Breast epithelium (tissue), 4 donors: ENCODE results near the gene RPL10. TPM values are rescaled to one million over a fixed set of nuclear protein-coding genes. Genes with fewer than 3 reads are reported as not detected.
"Not testable (repeated sequence)": the region's sequence is repeated elsewhere in the genome, so short reads cannot be mapped to it uniquely, and the experiment has no call there.

ENCODE experiments used
- DNase-seq, 2 donors: peaks; one replicate each; pipeline ENCODE4 v3.0.0-alpha.2; 2019; ENCODE audit warnings: low spot score in 2 of 2
- H3K27ac ChIP-seq, 2 donors: fragments of 200-600 bp; sonication (generic) in 1 of 2; one replicate each; pipeline ENCODE4 v1.5.1; 2016 to 2019; ENCODE audit warnings: mild to moderate bottlenecking in 1 of 2
- H3K27me3 ChIP-seq, 2 donors: fragments of 200-600 bp; sonication (generic) in 1 of 2; one replicate each; pipeline versions ENCODE4 v1.5.1 to v1.6.0; 2017 to 2019; ENCODE audit warnings: control low read depth in 1 of 2, mild to moderate bottlenecking in 1 of 2
- H3K36me3 ChIP-seq: fragments of 200-600 bp; one replicate; pipeline ENCODE4 v1.5.1; 2019
- H3K4me1 ChIP-seq, 2 donors: fragments of 200-600 bp; sonication (generic); one replicate each; pipeline ENCODE4 v1.5.1; 2016 to 2019; ENCODE audit warnings: control low read depth in 1 of 2
- H3K4me3 ChIP-seq, 3 donors: fragments of 200-600 bp; sonication (generic); 1 replicate in 2 of 3; 2 replicates in 1 of 3; pipeline ENCODE4 v1.5.1; 2016 to 2019; ENCODE audit warnings: mild to moderate bottlenecking in 3 of 3, moderate library complexity in 2 of 3
- H3K9me3 ChIP-seq, 2 donors: fragments of 200-600 bp; sonication (generic) in 1 of 2; one replicate each; pipeline ENCODE4 v1.5.1; 2016 to 2019; ENCODE audit warnings: control low read depth in 1 of 2
- POLR2A ChIP-seq: fragments of 450-650 bp; IDR thresholded peaks from one replicate; pipeline ENCODE4 v1.6.1; 2016; ENCODE audit warnings: antibody characterized with exemption, mild to moderate bottlenecking, moderate library complexity
- POLR2AphosphoS5 ChIP-seq, 3 donors: sonication (generic); formaldehyde crosslinking; IDR thresholded peaks; one replicate each; pipeline ENCODE4 v1.6.1; 2017; ENCODE audit warnings: antibody characterized with exemption in 3 of 3
- intact Hi-C: fragments of 100-400 bp; cut with DNase I; formaldehyde crosslinking; loops from one replicate; pipeline ENCODE4 v1.15.1; 2023; ENCODE audit warnings: low total_unique reads
- total RNA-seq, 3 donors: library from RNA; depleted of rRNA; stranded (reverse); fragments of >200 nt; gene quantifications; one replicate each; pipeline ENCODE4 v1.1.0, GENCODE V29; 2016
- TF ChIP-seq, protein P1 (sequence below), 3 donors: fragments of 450-650 bp; IDR thresholded peaks; one replicate each; pipeline ENCODE4 v1.5.1; 2016 to 2017; ENCODE audit warnings: antibody characterized with exemption in 3 of 3, mild to moderate bottlenecking in 3 of 3, moderate library complexity in 3 of 3

The RPL10 gene
- total RNA-seq, 3 donors from 2014 or later, result 8,496 to 9,265 (median 8,695) TPM

- DNase-seq, result no peak
- no peaks in the 10 kb centered on the region for H3K36me3 ChIP-seq
- TF ChIP-seq POLR2AphosphoS5 (IDR thresholded peaks at IDR 0.05), result no peak
- TF ChIP-seq, protein P1, sequence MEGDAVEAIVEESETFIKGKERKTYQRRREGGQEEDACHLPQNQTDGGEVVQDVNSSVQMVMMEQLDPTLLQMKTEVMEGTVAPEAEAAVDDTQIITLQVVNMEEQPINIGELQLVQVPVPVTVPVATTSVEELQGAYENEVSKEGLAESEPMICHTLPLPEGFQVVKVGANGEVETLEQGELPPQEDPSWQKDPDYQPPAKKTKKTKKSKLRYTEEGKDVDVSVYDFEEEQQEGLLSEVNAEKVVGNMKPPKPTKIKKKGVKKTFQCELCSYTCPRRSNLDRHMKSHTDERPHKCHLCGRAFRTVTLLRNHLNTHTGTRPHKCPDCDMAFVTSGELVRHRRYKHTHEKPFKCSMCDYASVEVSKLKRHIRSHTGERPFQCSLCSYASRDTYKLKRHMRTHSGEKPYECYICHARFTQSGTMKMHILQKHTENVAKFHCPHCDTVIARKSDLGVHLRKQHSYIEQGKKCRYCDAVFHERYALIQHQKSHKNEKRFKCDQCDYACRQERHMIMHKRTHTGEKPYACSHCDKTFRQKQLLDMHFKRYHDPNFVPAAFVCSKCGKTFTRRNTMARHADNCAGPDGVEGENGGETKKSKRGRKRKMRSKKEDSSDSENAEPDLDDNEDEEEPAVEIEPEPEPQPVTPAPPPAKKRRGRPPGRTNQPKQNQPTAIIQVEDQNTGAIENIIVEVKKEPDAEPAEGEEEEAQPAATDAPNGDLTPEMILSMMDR (IDR thresholded peaks at IDR 0.05), result no peak
- TF ChIP-seq POLR2A, result no peak
- H3K27ac ChIP-seq, result no peak overlapping the region
- H3K27me3 ChIP-seq, result peaks cover 0 to 11% of the 10 kb centered on the region in 2 donors
- H3K9me3 ChIP-seq, result no peaks in the 10 kb centered on the region
- H3K4me3 ChIP-seq, result no peak overlapping the region
- H3K4me1 ChIP-seq, result no peaks in the 10 kb centered on the region
- intact Hi-C loops, result no loop called here
Measured at GRCh38 chrX:154384284-154384892, 13.8 kb upstream of the RPL10 start.

GRCh38 chrX:154388094-154388493 is 10.1 kb upstream of the RPL10 start:
- H3K27me3 ChIP-seq, H3K4me3 ChIP-seq, DNase-seq, H3K27ac ChIP-seq, H3K4me1 ChIP-seq, H3K9me3 ChIP-seq, H3K36me3 ChIP-seq, intact Hi-C loops: not testable (repeated sequence)

GRCh38 chrX:154388649-154389048 is 9.5 kb upstream of the RPL10 start:
- H3K27me3 ChIP-seq, H3K4me1 ChIP-seq, DNase-seq, H3K4me3 ChIP-seq, intact Hi-C loops, H3K36me3 ChIP-seq, H3K27ac ChIP-seq, H3K9me3 ChIP-seq: not testable (repeated sequence)

GRCh38 chrX:154389812-154390747 is 8.1 kb upstream of the RPL10 start:
- not testable (repeated sequence) for DNase-seq
- peak overlapping the region in 1 of 2 donors; percentile 77 for H3K27ac ChIP-seq

GRCh38 chrX:154396363-154396762 is 1.8 kb upstream of the RPL10 start:
- DNase-seq, H3K36me3 ChIP-seq, intact Hi-C loops, H3K4me1 ChIP-seq, H3K4me3 ChIP-seq, H3K27ac ChIP-seq, H3K9me3 ChIP-seq, H3K27me3 ChIP-seq: not testable (repeated sequence)

More at GRCh38 chrX:154389812-154390747, 8.1 kb upstream of the RPL10 start:
- H3K9me3 ChIP-seq, H3K36me3 ChIP-seq, H3K27me3 ChIP-seq, H3K4me1 ChIP-seq, intact Hi-C loops: not testable (repeated sequence)
- peak overlapping the region in 2 of 3 donors; percentile 38 to 49 for H3K4me3 ChIP-seq

DNA sequence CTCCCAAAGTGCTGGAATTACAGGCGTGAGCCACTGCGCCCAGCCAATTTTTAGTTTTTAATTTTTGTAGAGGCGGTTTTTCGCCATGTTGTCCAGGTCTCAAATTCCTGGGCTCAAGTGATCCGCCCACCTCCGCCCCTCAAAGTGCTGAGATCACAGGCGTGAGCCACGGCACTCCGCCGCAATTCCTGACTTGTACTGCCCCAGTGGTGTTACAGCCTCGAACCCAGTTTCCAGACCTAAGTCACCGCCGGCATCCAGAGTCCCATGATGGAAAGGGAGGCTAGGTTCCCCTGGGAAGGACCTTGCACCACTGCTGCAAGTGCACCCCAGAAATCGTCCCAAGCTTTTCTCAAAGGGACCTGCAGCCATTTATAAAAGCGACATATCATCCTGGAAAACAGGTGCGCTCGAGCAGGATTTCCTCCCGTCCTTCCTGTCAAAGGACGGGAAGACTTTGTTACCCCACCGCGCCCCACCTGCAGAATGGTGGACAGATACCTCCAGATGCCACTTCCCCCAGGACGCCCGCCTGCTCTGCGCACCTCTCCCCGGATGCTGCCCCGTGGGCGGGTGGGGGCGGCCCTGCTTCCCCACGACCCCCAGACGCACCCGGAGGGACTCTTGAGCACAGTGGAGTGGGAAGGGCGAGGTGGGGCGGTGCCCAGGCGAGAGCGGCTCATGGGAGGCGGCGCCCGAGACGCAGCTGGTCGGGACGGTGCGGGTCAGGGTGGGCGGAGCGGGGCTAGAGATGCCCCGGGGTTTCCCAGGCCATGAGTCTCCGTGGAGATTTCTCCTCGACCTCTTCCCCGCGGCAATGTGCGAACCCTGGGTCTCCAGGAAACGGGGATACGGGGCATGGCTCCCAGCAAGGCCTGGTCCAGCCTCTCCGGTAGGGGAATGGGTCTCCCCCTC is 947 bp upstream of the RPL10 start:
- intact Hi-C loops, result no loop called here
- peak; percentile 55 to 78 for DNase-seq

More for the DNA sequence above, 947 bp upstream of the RPL10 start:
- no peaks in the 10 kb centered on the region for H3K4me1 ChIP-seq
- H3K27ac ChIP-seq, result peak overlapping the region; percentile 96 to 97
- H3K36me3 ChIP-seq, result no peaks in the 10 kb centered on the region
- H3K27me3 ChIP-seq, result peaks cover 0 to 9% of the 10 kb centered on the region in 2 donors
- TF ChIP-seq POLR2AphosphoS5 (IDR thresholded peaks at IDR 0.05) (no peak), POLR2A (no peak)
- TF ChIP-seq, protein P1 (IDR thresholded peaks at IDR 0.05), result no peak
- peak overlapping the region; percentile 69 to 84 (median 72) for H3K4me3 ChIP-seq
- H3K9me3 ChIP-seq, result no peaks in the 10 kb centered on the region
